Lung (tissue), 12 donors: ENCODE data around the gene AKAP6. TPM values are rescaled to one million over a fixed set of nuclear protein-coding genes. Genes with fewer than 3 reads are reported as not detected.

Experiments used
- ATAC-seq: fragments of 200-7000 bp; cut with Tn5 transposase; one replicate; pipeline ENCODE4 v1.9.1; 2020; ENCODE audit warnings: moderate number of reproducible peaks; ENCODE audit not compliant: insufficient read depth, low FRiP score
- DNase-seq, 3 donors: peaks; one replicate each; pipeline ENCODE4 v3.0.0-alpha.2; 2013 to 2017
- H3K27ac ChIP-seq, 2 donors: one replicate each; pipeline ENCODE4 v1.5.1; 2013; ENCODE audit warnings: mild to moderate bottlenecking in 2 of 2, moderate library complexity in 2 of 2, control low read depth in 1 of 2, inconsistent platforms in 1 of 2, low read depth in 1 of 2, low read length in 1 of 2
- H3K27me3 ChIP-seq, 3 donors: one replicate each; pipeline ENCODE4 v1.5.1; 2013; ENCODE audit warnings: low read length in 2 of 3; ENCODE audit not compliant: control insufficient read depth in 3 of 3, insufficient read depth in 3 of 3
- H3K36me3 ChIP-seq, 4 donors: one replicate each; pipeline ENCODE4 v1.5.1; 2013; ENCODE audit warnings: low read length in 4 of 4, mild to moderate bottlenecking in 1 of 4, moderate library complexity in 1 of 4; ENCODE audit not compliant: control insufficient read depth in 4 of 4, insufficient read depth in 4 of 4
- H3K4me1 ChIP-seq, 5 donors: one replicate each; pipeline ENCODE4 v1.5.1; 2013; ENCODE audit warnings: low read length in 5 of 5, mild to moderate bottlenecking in 2 of 5, moderate library complexity in 1 of 5; ENCODE audit not compliant: control insufficient read depth in 5 of 5, insufficient read depth in 5 of 5
- H3K4me3 ChIP-seq: one replicate; pipeline ENCODE4 v1.5.1; 2013; ENCODE audit warnings: mild to moderate bottlenecking, control low read depth, moderate library complexity
- H3K9ac ChIP-seq, 2 donors: one replicate each; pipeline ENCODE4 v1.5.1; 2013; ENCODE audit warnings: low read length in 2 of 2, control low read depth in 1 of 2; ENCODE audit not compliant: insufficient read depth in 1 of 2
- H3K9me3 ChIP-seq, 4 donors: one replicate each; pipeline ENCODE4 v1.5.1; 2013; ENCODE audit warnings: low read length in 3 of 4, mild to moderate bottlenecking in 1 of 4, moderate library complexity in 1 of 4; ENCODE audit not compliant: control insufficient read depth in 4 of 4, insufficient read depth in 3 of 4
- WGBS, 2 donors: extraction: QIAGEN DNeasy Blood & Tissue Kit; methylation state at CpG; one replicate each; pipeline ENCODE4 v1.1.7; 2013; 5-methylcytosine and 5-hydroxymethylcytosine counted together
- polyA plus RNA-seq, 2 donors: library from polyadenylated mRNA; stranded (reverse); fragments of 200-250 nt; gene quantifications; one replicate each; pipeline ENCODE4 v1.2.1, GENCODE V29; 2013
- total RNA-seq, 2 donors: library from RNA; depleted of rRNA in 1 of 2; stranded (reverse); fragments of >200 nt in 1 of 2; gene quantifications; one replicate each; pipeline ENCODE4 v1.2.1, GENCODE V29; 2014 to 2021
- TF ChIP-seq, protein P1 (sequence below): IDR thresholded peaks from 2 replicates; pipeline ENCODE4 v1.5.1; 2012; ENCODE audit warnings: mild to moderate bottlenecking; ENCODE audit errors: control extremely low read depth, extremely low read depth
- donor health status: control.
- donor health status: control.
- donor health status: Bipolar disorder and iron deficiency.
- donor health status: healthy.
- donor health status: DM: yes; HTN: yes; CAD: no.

Gene AKAP6
- total and polyA plus RNA-seq, 4 donors: 1.5 to 27.1 (median 7.7) TPM

DNA sequence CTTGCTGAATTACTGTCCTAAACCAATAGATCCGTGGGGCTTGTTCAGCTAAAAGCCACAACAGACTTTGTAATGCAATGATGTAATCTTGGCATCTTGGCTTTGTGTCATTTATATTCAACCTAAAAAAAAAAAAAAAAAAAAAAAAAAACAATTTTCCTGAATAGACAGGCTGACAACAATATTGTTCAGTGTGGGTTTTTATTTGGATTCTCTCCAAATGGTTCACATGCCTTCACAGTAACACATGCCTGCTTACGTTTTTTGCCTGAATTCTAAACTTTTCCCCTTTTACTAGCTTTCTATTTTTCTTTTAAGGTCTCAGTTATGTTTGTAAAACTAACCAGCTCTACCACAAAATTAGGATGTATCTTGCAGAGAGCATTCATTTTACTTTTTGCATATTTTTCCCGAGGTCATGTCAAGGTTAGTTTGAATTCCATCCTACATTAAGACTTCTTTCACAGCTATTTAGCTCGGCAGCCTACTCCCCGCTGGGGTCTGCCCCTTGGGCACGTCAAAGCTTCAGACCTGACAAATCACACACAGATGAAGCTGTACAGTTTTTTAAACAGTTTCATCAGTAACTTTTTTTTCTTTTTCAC, 395.9 kb downstream of the AKAP6 start:
- Histone ChIP-seq H3K9ac (no peak overlapping the region), H3K4me1 (peaks cover 0 to 24% (median 0%) of the 10 kb centered on the region in 5 donors), H3K4me3 (no peak overlapping the region), H3K27me3 (no peaks in the 10 kb centered on the region), H3K9me3 (no peaks in the 10 kb centered on the region), H3K36me3 (no peaks in the 10 kb centered on the region), H3K27ac (peak overlapping the region in 1 of 2 donors; percentile 66)
- ATAC-seq (no peak), DNase-seq (peak; percentile 16 to 70 (median 70))
- WGBS, 2 donors: 52 to 63% methylated on average over 6 of the region's 6 CpGs
- TF ChIP-seq, protein P1, sequence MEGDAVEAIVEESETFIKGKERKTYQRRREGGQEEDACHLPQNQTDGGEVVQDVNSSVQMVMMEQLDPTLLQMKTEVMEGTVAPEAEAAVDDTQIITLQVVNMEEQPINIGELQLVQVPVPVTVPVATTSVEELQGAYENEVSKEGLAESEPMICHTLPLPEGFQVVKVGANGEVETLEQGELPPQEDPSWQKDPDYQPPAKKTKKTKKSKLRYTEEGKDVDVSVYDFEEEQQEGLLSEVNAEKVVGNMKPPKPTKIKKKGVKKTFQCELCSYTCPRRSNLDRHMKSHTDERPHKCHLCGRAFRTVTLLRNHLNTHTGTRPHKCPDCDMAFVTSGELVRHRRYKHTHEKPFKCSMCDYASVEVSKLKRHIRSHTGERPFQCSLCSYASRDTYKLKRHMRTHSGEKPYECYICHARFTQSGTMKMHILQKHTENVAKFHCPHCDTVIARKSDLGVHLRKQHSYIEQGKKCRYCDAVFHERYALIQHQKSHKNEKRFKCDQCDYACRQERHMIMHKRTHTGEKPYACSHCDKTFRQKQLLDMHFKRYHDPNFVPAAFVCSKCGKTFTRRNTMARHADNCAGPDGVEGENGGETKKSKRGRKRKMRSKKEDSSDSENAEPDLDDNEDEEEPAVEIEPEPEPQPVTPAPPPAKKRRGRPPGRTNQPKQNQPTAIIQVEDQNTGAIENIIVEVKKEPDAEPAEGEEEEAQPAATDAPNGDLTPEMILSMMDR: no peak

DNA sequence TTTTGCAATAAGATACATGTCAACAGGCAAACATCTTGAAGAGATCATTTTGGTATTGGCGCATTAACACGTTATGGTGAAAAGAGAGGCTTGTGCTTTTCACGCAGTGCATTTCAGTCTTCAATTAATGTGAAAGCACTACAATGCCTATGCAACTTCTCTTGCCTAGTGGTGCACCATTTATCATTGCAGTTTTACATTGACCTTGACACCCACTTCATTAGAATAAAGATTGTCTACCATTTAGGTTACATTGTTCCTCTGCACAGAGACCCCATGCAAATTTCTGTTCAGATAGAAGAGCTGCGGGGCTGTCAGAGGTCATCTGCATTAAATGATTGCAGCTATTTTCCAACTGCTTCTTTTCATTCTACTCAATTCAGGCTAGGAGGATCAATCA, 397.4 kb downstream of the AKAP6 start:
- TF ChIP-seq, protein P1: no peak
- H3K9me3 ChIP-seq: no peaks in the 10 kb centered on the region
- H3K27me3 ChIP-seq: no peaks in the 10 kb centered on the region
- ATAC-seq: no peak
- H3K4me3 ChIP-seq: no peak overlapping the region
- H3K4me1 ChIP-seq: peaks cover 0 to 18% (median 0%) of the 10 kb centered on the region in 5 donors
- no peak overlapping the region for H3K9ac ChIP-seq
- WGBS, 2 donors: 90 to 92% methylated on average over 4 of the region's 4 CpGs
- no peak for DNase-seq
- H3K27ac ChIP-seq: no peak overlapping the region
- no peaks in the 10 kb centered on the region for H3K36me3 ChIP-seq

DNA sequence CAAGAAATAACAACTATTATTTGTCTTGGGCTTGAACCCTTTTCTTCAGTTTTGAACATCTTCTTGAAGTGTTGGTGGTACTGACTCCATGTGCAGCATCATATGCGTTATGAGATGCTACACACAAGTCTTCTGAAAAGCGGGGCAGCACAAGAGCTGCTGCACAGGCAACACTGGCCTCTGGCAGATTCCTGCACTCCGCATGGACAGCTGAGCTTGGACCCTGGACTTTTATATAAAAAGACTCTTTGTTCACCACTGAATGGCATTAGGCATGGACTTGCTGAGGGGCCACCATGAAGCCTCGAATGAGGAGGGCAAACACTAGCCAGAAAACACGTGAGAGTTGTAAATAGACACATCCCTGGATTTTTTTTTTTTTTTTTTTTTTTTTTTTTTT, 398.7 kb downstream of the AKAP6 start:
- 90 to 98% methylated on average over 5 of the region's 5 CpGs for WGBS, 2 donors
- ATAC-seq: no peak

More for the DNA sequence above, 398.7 kb downstream of the AKAP6 start:
- H3K27me3 ChIP-seq: no peaks in the 10 kb centered on the region
- H3K27ac ChIP-seq: no peak overlapping the region
- no peak overlapping the region for H3K9ac ChIP-seq
- TF ChIP-seq, protein P1: no peak
- H3K9me3 ChIP-seq: no peaks in the 10 kb centered on the region
- no peaks in the 10 kb centered on the region for H3K36me3 ChIP-seq
- peaks cover 0 to 15% (median 0%) of the 10 kb centered on the region in 5 donors for H3K4me1 ChIP-seq
- no peak overlapping the region for H3K4me3 ChIP-seq
- DNase-seq: no peak
